Liver (tissue), 3 donors: ENCODE measurements around the gene RASSF1.

Source experiments
- NR2F2 ChIP-seq: IDR thresholded peaks from 2 replicates; pipeline ENCODE4 v1.6.1; 2016; ENCODE audit warnings: antibody characterized with exemption
- TAF1 ChIP-seq: conservative IDR thresholded peaks from 2 replicates; pipeline ENCODE4 v1.6.1; 2016; ENCODE audit warnings: antibody characterized with exemption, mild to moderate bottlenecking
- TF ChIP-seq, protein P1 (sequence below): fragments of 150-350 bp; IDR thresholded peaks from 2 replicates; pipeline ENCODE4 v1.5.1; 2017; ENCODE audit warnings: improper control_type of control experiment, low read depth, low read length; ENCODE audit not compliant: missing input control
- TF ChIP-seq, protein P2 (sequence below): IDR thresholded peaks from 2 replicates; pipeline ENCODE4 v1.6.1; 2016; ENCODE audit warnings: antibody characterized with exemption
- donor health status: healthy.
- donor health status: healthy.

DNA sequence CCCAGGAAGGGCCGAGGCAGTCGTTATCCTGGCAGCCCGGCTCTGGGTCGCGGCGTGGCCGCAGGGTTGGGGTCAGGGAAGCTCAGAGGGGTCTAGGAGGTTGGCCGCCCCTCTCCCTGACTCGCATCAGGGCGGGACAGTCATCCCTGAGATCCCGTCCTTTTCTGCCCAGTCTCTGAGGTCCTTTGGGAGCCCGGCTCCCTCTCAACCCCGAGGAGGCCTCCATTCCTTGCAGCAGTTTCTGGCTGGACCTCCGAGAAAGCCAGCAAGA is 18.6 kb downstream of the RASSF1 start:
- TF ChIP-seq, protein P1, sequence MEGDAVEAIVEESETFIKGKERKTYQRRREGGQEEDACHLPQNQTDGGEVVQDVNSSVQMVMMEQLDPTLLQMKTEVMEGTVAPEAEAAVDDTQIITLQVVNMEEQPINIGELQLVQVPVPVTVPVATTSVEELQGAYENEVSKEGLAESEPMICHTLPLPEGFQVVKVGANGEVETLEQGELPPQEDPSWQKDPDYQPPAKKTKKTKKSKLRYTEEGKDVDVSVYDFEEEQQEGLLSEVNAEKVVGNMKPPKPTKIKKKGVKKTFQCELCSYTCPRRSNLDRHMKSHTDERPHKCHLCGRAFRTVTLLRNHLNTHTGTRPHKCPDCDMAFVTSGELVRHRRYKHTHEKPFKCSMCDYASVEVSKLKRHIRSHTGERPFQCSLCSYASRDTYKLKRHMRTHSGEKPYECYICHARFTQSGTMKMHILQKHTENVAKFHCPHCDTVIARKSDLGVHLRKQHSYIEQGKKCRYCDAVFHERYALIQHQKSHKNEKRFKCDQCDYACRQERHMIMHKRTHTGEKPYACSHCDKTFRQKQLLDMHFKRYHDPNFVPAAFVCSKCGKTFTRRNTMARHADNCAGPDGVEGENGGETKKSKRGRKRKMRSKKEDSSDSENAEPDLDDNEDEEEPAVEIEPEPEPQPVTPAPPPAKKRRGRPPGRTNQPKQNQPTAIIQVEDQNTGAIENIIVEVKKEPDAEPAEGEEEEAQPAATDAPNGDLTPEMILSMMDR: no peak
- TF ChIP-seq TAF1 (no peak), NR2F2 (no peak)
- TF ChIP-seq, protein P2, sequence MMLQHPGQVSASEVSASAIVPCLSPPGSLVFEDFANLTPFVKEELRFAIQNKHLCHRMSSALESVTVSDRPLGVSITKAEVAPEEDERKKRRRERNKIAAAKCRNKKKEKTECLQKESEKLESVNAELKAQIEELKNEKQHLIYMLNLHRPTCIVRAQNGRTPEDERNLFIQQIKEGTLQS: no peak
